Caco-2 (cell line): ENCODE data around the gene MYG1. TPM values are rescaled to one million over a fixed set of nuclear protein-coding genes. Genes with fewer than 3 reads are reported as not detected.
A peak's percentile ranks its signal among the peaks of the same experiment; 100 is the strongest.

Experiments used
- BruUV-seq: library from RNA; stranded (reverse); fragments of 400-500 nt; replicated peaks from 2 replicates; lab custom pipeline; 2021; lab: Mats Ljungman, UMichigan
- CTCF ChIA-PET: fragments of 300-600 bp; sonication (Branson Sonifier 250); formaldehyde crosslinking; loops from one replicate; lab custom pipeline; 2022; ENCODE audit warnings: antibody characterized with exemption; lab: Charles Lee
- POLR2A ChIA-PET: fragments of 300-600 bp; sonication (Branson Sonifier 250); formaldehyde crosslinking; loops from one replicate; lab custom pipeline; 2022; ENCODE audit warnings: antibody characterized with exemption; lab: Charles Lee
- DNase-seq, 2 experiments: peaks; one replicate each; pipeline versions ENCODE4 v3.0.0 to v3.0.0-alpha.2; 2020 to 2022
- H3K27me3 ChIP-seq: replicated peaks from 2 replicates; pipeline ENCODE4 v1.6.0; 2011; ENCODE audit warnings: low read length; ENCODE audit not compliant: control insufficient read depth, insufficient read depth
- H3K36me3 ChIP-seq: 2 replicates; pipeline ENCODE4 v1.5.1; 2011; ENCODE audit warnings: low read length; ENCODE audit not compliant: control insufficient read depth, insufficient read depth
- H3K4me1 ChIP-seq: fragments of 250-450 bp; sonication (Bioruptor Pico); 2 replicates; pipeline ENCODE4 v1.5.1; 2020; ENCODE audit warnings: mild to moderate bottlenecking
- H3K4me3 ChIP-seq: 2 replicates; pipeline ENCODE4 v1.5.1; 2011; ENCODE audit warnings: low read depth, mild to moderate bottlenecking, control low read depth, low read length
- H3K9me3 ChIP-seq: fragments of 250-450 bp; sonication (Bioruptor Pico); 2 replicates; pipeline ENCODE4 v1.5.1; 2020; ENCODE audit warnings: mild to moderate bottlenecking, moderate library complexity
- H3K27ac Mint-ChIP-seq: one replicate; pipeline ENCODE4 v1.8.0; 2022; ENCODE audit warnings: mixed read lengths; ENCODE audit not compliant: unreplicated experiment
- H3K27me3 Mint-ChIP-seq: one replicate; pipeline ENCODE4 v1.8.0; 2022; ENCODE audit warnings: mixed read lengths; ENCODE audit not compliant: insufficient read depth, unreplicated experiment
- H3K36me3 Mint-ChIP-seq: one replicate; pipeline ENCODE4 v1.8.0; 2022; ENCODE audit warnings: mild to moderate bottlenecking, mixed read lengths; ENCODE audit not compliant: insufficient read depth, unreplicated experiment
- H3K4me1 Mint-ChIP-seq: one replicate; pipeline ENCODE4 v1.8.0; 2022; ENCODE audit warnings: low read depth, mixed read lengths; ENCODE audit not compliant: unreplicated experiment
- H3K4me3 Mint-ChIP-seq: one replicate; pipeline ENCODE4 v1.8.0; 2022; ENCODE audit warnings: mild to moderate bottlenecking, moderate library complexity, mixed read lengths; ENCODE audit not compliant: unreplicated experiment
- H3K9me3 Mint-ChIP-seq: one replicate; pipeline ENCODE4 v1.8.0; 2022; ENCODE audit warnings: mixed read lengths; ENCODE audit not compliant: unreplicated experiment
- CTCF ChIP-seq, 2 experiments: fragments of 200-600 bp in 1 of 2; IDR thresholded peaks; 1 replicate in 1 of 2; 2 replicates in 1 of 2; pipeline versions ENCODE4 v1.5.1 to v1.8.0; 2011 to 2022; ENCODE audit warnings: antibody characterized with exemption in 1 of 2, control low read depth in 1 of 2, inconsistent platforms in 1 of 2, low read depth in 1 of 2, low read length in 1 of 2, mild to moderate bottlenecking in 1 of 2, moderate library complexity in 1 of 2; ENCODE audit not compliant: insufficient read depth in 1 of 2, severe bottlenecking in 1 of 2, unreplicated experiment in 1 of 2
- intact Hi-C: fragments of 100-400 bp; cut with micrococcal nuclease; formaldehyde crosslinking; loops from one replicate; pipeline ENCODE4 v1.10.0; 2022; ENCODE audit not compliant: unreplicated experiment
- total RNA-seq: library from RNA; stranded (reverse); gene quantifications from 2 replicates; pipeline ENCODE4 v1.2.3, GENCODE V29; 2022

Gene MYG1
- total RNA-seq, 1 experiment from 2014 or later, result 59.8 TPM

GRCh38 chr12:53265783-53266182, 33.7 kb upstream of the MYG1 start:
- Histone ChIP-seq H3K9me3 (no peaks in the 10 kb centered on the region), H3K4me3 (no peak overlapping the region), H3K36me3 (no peaks in the 10 kb centered on the region), H3K4me1 (no peaks in the 10 kb centered on the region), H3K27me3 (no peaks in the 10 kb centered on the region)
- BruUV-seq, result no TSS peak
- Mint-ChIP-seq H3K27ac (no peak overlapping the region), H3K27me3 (no peaks in the 10 kb centered on the region), H3K36me3 (peaks cover 17% of the 10 kb centered on the region), H3K4me3 (no peak overlapping the region), H3K4me1 (peaks cover 9% of the 10 kb centered on the region), H3K9me3 (no peaks in the 10 kb centered on the region)
- DNase-seq, result no peak
- CTCF ChIA-PET, result interaction anchor here (0.6 to 0.9 kb wide), 2 partner anchors 52 to 1874 kb away, joined by 3 to 4 read pairs; no protein-coding TSS in a partner anchor
- POLR2A ChIA-PET, result no interaction called here
- intact Hi-C loops, result no loop called here
- TF ChIP-seq CTCF (IDR thresholded peaks at IDR 0.05; ENCODE audit: insufficient read depth in 1 of 2, low read depth in 1 of 2, low read length in 1 of 2, severe bottlenecking in 1 of 2, unreplicated experiment in 1 of 2), result no peak

- intact Hi-C loops, result no loop called here
- ChIA-PET POLR2A (interaction anchor here (0.5 kb wide), 1 partner anchor 18 kb away, joined by 4 read pairs; no protein-coding TSS in a partner anchor), CTCF (interaction anchor here (0.6 to 3.0 kb wide), 8 partner anchors 26 to 205 kb away, joined by 3 to 13 read pairs (median 4); partner anchors contain the start of genes AAAS and SPRYD3)
- no peaks in the 10 kb centered on the region for H3K4me1 ChIP-seq
- H3K9me3 ChIP-seq, result no peaks in the 10 kb centered on the region
- no peaks in the 10 kb centered on the region for H3K27me3 ChIP-seq
- no peaks in the 10 kb centered on the region for H3K36me3 ChIP-seq
- H3K27ac Mint-ChIP-seq, result peak overlapping the region; percentile 92
- H3K4me1 Mint-ChIP-seq, result peaks cover 9% of the 10 kb centered on the region
- peak overlapping the region; percentile 75 for H3K4me3 ChIP-seq
- BruUV-seq, result no TSS peak
- no peaks in the 10 kb centered on the region for H3K27me3 Mint-ChIP-seq
- H3K9me3 Mint-ChIP-seq, result no peaks in the 10 kb centered on the region
- peak overlapping the region; percentile 99 for H3K4me3 Mint-ChIP-seq
- peaks cover 18% of the 10 kb centered on the region for H3K36me3 Mint-ChIP-seq
- no peak for TF ChIP-seq CTCF (IDR thresholded peaks at IDR 0.05; ENCODE audit: insufficient read depth in 1 of 2, low read depth in 1 of 2, low read length in 1 of 2, severe bottlenecking in 1 of 2, unreplicated experiment in 1 of 2)
- DNase-seq, result no peak
These were observed 32.0 kb upstream of the MYG1 start for GRCh38 chr12:53267306-53267998.

- Mint-ChIP-seq H3K4me1 (peaks cover 9% of the 10 kb centered on the region), H3K4me3 (peak within 1 kb of the TSS; percentile 99), H3K27ac (peak within 1 kb of the TSS; percentile 92), H3K36me3 (peaks cover 18% of the 10 kb centered on the region), H3K27me3 (no peaks in the 10 kb centered on the region), H3K9me3 (no peaks in the 10 kb centered on the region)
- Histone ChIP-seq H3K27me3 (no peaks in the 10 kb centered on the region), H3K36me3 (no peaks in the 10 kb centered on the region), H3K9me3 (no peaks in the 10 kb centered on the region), H3K4me3 (peak within 1 kb of the TSS; percentile 75), H3K4me1 (no peaks in the 10 kb centered on the region)
- BruUV-seq, result no TSS peak
- POLR2A ChIA-PET, result interaction anchor here (1.4 kb wide), 1 partner anchor 87 kb away, joined by 6 read pairs; the partner anchor contains the start of genes CSAD and ZNF740
- intact Hi-C loops, result loop anchor here (1.0 kb wide), 1 partner anchor 55 kb away; no protein-coding TSS in a partner anchor
- peak; percentile 63 to 76 for DNase-seq
- peak in 1 of 2 experiments; percentile 46 for TF ChIP-seq CTCF (IDR thresholded peaks at IDR 0.05; ENCODE audit: insufficient read depth in 1 of 2, low read depth in 1 of 2, low read length in 1 of 2, severe bottlenecking in 1 of 2, unreplicated experiment in 1 of 2)
- CTCF ChIA-PET, result interaction anchor here (0.6 to 3.0 kb wide), 8 partner anchors 25 to 206 kb away, joined by 3 to 13 read pairs (median 4); partner anchors contain the start of genes AAAS and SPRYD3
These were observed 31.4 kb upstream of the MYG1 start, which contains the start of gene ESPL1 for GRCh38 chr12:53267999-53268629. Gene ESPL1, plus strand, starts transcription at chr12:53268299. Its CDS starts 468 bp downstream, at chr12:53268767.
